ENCODE results near the gene BAZ1A.

BAZ1A gene

DNA sequence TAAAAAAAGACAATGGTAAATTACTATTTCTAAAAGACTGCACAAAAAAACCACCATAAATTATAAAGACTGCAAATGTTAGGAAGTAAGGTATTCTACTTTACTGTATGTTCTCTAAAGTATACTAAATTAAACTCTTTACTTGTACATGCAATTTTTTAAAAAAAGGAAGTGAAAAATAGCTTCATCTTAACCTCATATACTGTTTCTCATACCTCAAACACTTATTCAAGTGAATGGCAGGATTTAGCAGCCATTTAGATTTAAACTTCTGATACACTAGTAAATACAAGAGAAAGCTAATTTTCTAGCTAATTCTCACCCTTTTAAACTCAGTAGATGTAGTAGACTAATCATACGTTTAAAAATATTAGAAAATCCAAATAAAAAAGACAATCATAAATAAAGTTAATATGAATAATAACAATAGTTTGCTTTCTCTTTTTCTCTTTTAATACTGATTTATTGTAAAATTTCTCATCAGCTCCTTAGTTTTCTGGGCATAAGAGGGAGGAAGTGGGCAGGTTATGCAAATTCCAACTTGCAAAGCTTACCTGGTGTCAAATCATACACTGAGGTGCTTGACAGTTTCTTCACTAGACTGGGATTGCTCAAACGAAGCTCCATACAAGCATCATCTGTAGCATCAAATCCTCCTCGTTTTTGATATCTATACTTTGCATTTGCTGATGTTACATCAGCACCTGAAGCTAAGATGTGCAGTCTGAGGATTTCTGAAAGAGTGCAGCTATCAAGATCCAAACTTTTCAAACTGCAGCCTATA is 89.7 kb downstream of the BAZ1A start:
- TF ChIP-seq CTCF (conservative IDR thresholded peaks at IDR 0.05; ENCODE audit: low read depth, low read length) = no peak
- H3K4me3 ChIP-seq (ENCODE audit: low read length) = no peak overlapping the region
- DNase-seq (ENCODE audit: low read depth) = no peak

DNA sequence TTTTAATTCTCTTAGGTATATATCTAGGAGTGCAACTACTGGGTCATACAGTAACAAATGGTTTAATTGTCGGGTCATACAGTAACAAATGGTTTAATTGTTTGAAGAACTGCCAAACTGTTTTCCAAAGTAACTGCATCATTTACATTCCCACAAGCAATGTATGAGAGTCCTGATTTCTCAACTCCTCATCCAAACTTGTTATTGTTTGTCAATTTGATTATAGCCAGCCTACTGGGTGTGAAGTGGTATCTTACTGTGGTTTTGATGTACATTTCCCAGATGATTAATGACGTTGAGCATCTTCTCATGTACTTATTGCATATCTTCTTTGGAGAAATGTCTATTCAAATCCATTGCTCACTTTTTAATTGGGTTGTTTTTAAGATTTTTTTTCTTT is 93.1 kb downstream of the BAZ1A start:
- no peak for TF ChIP-seq CTCF (conservative IDR thresholded peaks at IDR 0.05; ENCODE audit: low read depth, low read length)
- no peak for DNase-seq (ENCODE audit: low read depth)
- H3K4me3 ChIP-seq (ENCODE audit: low read length) = no peak overlapping the region

DNA sequence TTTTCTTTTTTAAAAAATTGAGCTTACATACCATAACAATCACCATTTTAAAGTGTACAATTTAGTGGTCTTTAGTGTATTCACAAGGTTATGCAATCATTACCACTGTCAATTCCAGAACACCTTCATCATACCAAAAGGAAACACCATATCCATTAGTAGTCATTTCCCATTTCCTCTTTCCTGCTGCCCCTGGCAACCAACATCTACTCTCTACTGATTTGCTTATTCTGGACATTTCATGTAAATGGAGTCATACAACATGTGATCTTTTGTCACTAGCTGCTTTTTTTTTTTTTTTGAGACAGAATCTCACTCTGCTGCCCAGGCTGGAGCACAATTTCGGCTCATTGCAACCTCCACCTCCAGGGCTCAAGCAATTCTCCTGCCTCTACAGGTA is 93.9 kb downstream of the BAZ1A start:
- no peak overlapping the region for H3K4me3 ChIP-seq (ENCODE audit: low read length)
- DNase-seq (ENCODE audit: low read depth) = no peak
- TF ChIP-seq CTCF (conservative IDR thresholded peaks at IDR 0.05; ENCODE audit: low read depth, low read length) = no peak

GRCh38 chr14:34780646-34781045 is 94.5 kb downstream of the BAZ1A start:
- TF ChIP-seq CTCF (conservative IDR thresholded peaks at IDR 0.05; ENCODE audit: low read depth, low read length) = no peak
- DNase-seq (ENCODE audit: low read depth) = no peak

GRCh38 chr14:34778744-34779143 is 96.4 kb downstream of the BAZ1A start:
- no peak for TF ChIP-seq CTCF (conservative IDR thresholded peaks at IDR 0.05; ENCODE audit: low read depth, low read length)
- H3K4me3 ChIP-seq (ENCODE audit: low read length) = no peak overlapping the region
- DNase-seq (ENCODE audit: low read depth) = no peak

More at GRCh38 chr14:34780646-34781045, 94.5 kb downstream of the BAZ1A start:
- no peak overlapping the region for H3K4me3 ChIP-seq (ENCODE audit: low read length)

- no peak overlapping the region for H3K4me3 ChIP-seq (ENCODE audit: low read length)
- DNase-seq (ENCODE audit: low read depth) = no peak
- TF ChIP-seq CTCF (conservative IDR thresholded peaks at IDR 0.05; ENCODE audit: low read depth, low read length) = no peak
Observed at GRCh38 chr14:34776611-34777010, 98.5 kb downstream of the BAZ1A start.

DNA sequence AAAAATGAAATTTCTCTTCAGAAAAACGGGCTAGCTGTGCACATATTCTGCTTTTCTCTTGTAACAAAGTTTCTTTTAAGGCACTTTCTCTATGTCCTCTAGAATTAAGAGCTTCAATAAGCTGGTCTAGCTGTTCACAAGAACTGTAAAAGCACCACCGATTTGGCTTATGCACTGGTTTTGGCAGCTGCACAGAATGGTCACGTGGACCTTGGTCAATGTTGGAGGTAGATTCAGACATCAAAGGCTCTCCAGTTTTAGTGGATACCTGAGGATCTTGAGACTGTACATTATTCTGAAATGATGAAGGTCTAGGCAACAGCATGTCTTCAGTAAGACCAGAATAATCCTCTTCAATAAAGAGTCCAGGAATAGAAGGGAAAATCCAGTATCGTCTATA is 99.2 kb downstream of the BAZ1A start:
- TF ChIP-seq CTCF (conservative IDR thresholded peaks at IDR 0.05; ENCODE audit: low read depth, low read length) = no peak
- no peak for DNase-seq (ENCODE audit: low read depth)
- no peak overlapping the region for H3K4me3 ChIP-seq (ENCODE audit: low read length)
